Suprapubic skin (tissue), 4 donors: ENCODE results near the gene KCND3.

ENCODE experiments used
- CTCF ChIP-seq, 2 donors: fragments of 200-600 bp in 1 of 2; fragments of 450-650 bp in 1 of 2; sonication (generic) in 1 of 2; IDR thresholded peaks; one replicate each; pipeline ENCODE4 v1.5.1; 2016 to 2019; ENCODE audit warnings: antibody characterized with exemption in 2 of 2, mild to moderate bottlenecking in 1 of 2, moderate library complexity in 1 of 2
- EP300 ChIP-seq: sonication (generic); formaldehyde crosslinking; IDR thresholded peaks from one replicate; pipeline ENCODE4 v1.6.1; 2017; ENCODE audit warnings: antibody characterized with exemption
- POLR2A ChIP-seq, 2 donors: fragments of 450-650 bp; IDR thresholded peaks; one replicate each; pipeline ENCODE4 v1.6.1; 2017; ENCODE audit warnings: antibody characterized with exemption in 2 of 2, mild to moderate bottlenecking in 2 of 2, moderate library complexity in 2 of 2
- POLR2AphosphoS5 ChIP-seq, 3 donors: sonication (generic); formaldehyde crosslinking; IDR thresholded peaks; one replicate each; pipeline ENCODE4 v1.6.1; 2017; ENCODE audit warnings: antibody characterized with exemption in 3 of 3

GRCh38 chr1:111982428-111982827 lies 7.0 kb downstream of the KCND3 start:
- TF ChIP-seq EP300 (no peak), CTCF (IDR thresholded peaks at IDR 0.05) (no peak), POLR2A (IDR thresholded peaks at IDR 0.05) (no peak), POLR2AphosphoS5 (IDR thresholded peaks at IDR 0.05) (no peak)
